Measurements from ENCODE around the gene PARD3B.

The PARD3B gene

GRCh38 chr2:204913854-204914464 is 368.7 kb downstream of the PARD3B start:
- DNase-seq (ENCODE audit: low read depth): no peak
- no peak overlapping the region for H3K4me3 ChIP-seq (ENCODE audit: low read depth, low read length)
- no peak for TF ChIP-seq CTCF (IDR thresholded peaks at IDR 0.05; ENCODE audit: low read depth, low read length)
- TF ChIP-seq MAX (IDR thresholded peaks at IDR 0.05; ENCODE audit: low read depth, low read length): no peak
- TF ChIP-seq POLR2A (IDR thresholded peaks at IDR 0.05; ENCODE audit: extremely low read depth, insufficient read length): no peak
- TF ChIP-seq MYC (IDR thresholded peaks at IDR 0.05; ENCODE audit: low read depth, low read length): no peak

GRCh38 chr2:204914708-204915107 is 369.4 kb downstream of the PARD3B start:
- DNase-seq (ENCODE audit: low read depth): no peak
- no peak for TF ChIP-seq POLR2A (IDR thresholded peaks at IDR 0.05; ENCODE audit: extremely low read depth, insufficient read length)
- no peak for TF ChIP-seq MAX (IDR thresholded peaks at IDR 0.05; ENCODE audit: low read depth, low read length)
- no peak overlapping the region for H3K4me3 ChIP-seq (ENCODE audit: low read depth, low read length)

- no peak overlapping the region for H3K4me3 ChIP-seq (ENCODE audit: low read depth, low read length)
- DNase-seq (ENCODE audit: low read depth): no peak
- no peak for TF ChIP-seq POLR2A (IDR thresholded peaks at IDR 0.05; ENCODE audit: extremely low read depth, insufficient read length)
- no peak for TF ChIP-seq MYC (IDR thresholded peaks at IDR 0.05; ENCODE audit: low read depth, low read length)
- TF ChIP-seq MAX (IDR thresholded peaks at IDR 0.05; ENCODE audit: low read depth, low read length): no peak
- TF ChIP-seq CTCF (IDR thresholded peaks at IDR 0.05; ENCODE audit: low read depth, low read length): no peak
Measured at GRCh38 chr2:204917089-204917701, 371.9 kb downstream of the PARD3B start.

- TF ChIP-seq CTCF (IDR thresholded peaks at IDR 0.05; ENCODE audit: low read depth, low read length) (no peak), POLR2A (IDR thresholded peaks at IDR 0.05; ENCODE audit: extremely low read depth, insufficient read length) (no peak)
- DNase-seq (ENCODE audit: low read depth): no peak
- H3K4me3 ChIP-seq (ENCODE audit: low read depth, low read length): no peak overlapping the region
Measured at GRCh38 chr2:204920776-204921175, 375.5 kb downstream of the PARD3B start.

- no peak overlapping the region for H3K4me3 ChIP-seq (ENCODE audit: low read depth, low read length)
- no peak for DNase-seq (ENCODE audit: low read depth)
- TF ChIP-seq MYC (IDR thresholded peaks at IDR 0.05; ENCODE audit: low read depth, low read length) (no peak), POLR2A (IDR thresholded peaks at IDR 0.05; ENCODE audit: extremely low read depth, insufficient read length) (no peak), CTCF (IDR thresholded peaks at IDR 0.05; ENCODE audit: low read depth, low read length) (no peak), MAX (IDR thresholded peaks at IDR 0.05; ENCODE audit: low read depth, low read length) (no peak)
Measured at GRCh38 chr2:204923957-204924356, 378.7 kb downstream of the PARD3B start.

- TF ChIP-seq MYC (IDR thresholded peaks at IDR 0.05; ENCODE audit: low read depth, low read length) (no peak), MAX (IDR thresholded peaks at IDR 0.05; ENCODE audit: low read depth, low read length) (no peak), POLR2A (IDR thresholded peaks at IDR 0.05; ENCODE audit: extremely low read depth, insufficient read length) (no peak), CTCF (IDR thresholded peaks at IDR 0.05; ENCODE audit: low read depth, low read length) (no peak)
- H3K4me3 ChIP-seq (ENCODE audit: low read depth, low read length): no peak overlapping the region
- DNase-seq (ENCODE audit: low read depth): no peak
Measured at GRCh38 chr2:204931562-204931961, 386.3 kb downstream of the PARD3B start.
